PC-3 (cell line): ENCODE results near the gene PTPA. TPM values are rescaled to one million over a fixed set of nuclear protein-coding genes. Genes with fewer than 3 reads are reported as not detected.

Experiments
- ATAC-seq: fragments of 200-7000 bp; cut with Tn5 transposase; 2 replicates; pipeline ENCODE4 v1.9.1; 2020; ENCODE audit warnings: mild to moderate bottlenecking, moderate library complexity
- BruUV-seq: library from RNA; stranded (reverse); fragments of 400-500 nt; replicated peaks from 2 replicates; lab custom pipeline; 2021; lab: Mats Ljungman, UMichigan
- CTCF ChIA-PET: fragments of 300-600 bp; sonication (Branson Sonifier 250); formaldehyde crosslinking; loops from one replicate; lab custom pipeline; 2022; ENCODE audit warnings: antibody characterized with exemption; lab: Charles Lee
- POLR2A ChIA-PET: fragments of 300-600 bp; sonication (Branson Sonifier 250); formaldehyde crosslinking; loops from one replicate; lab custom pipeline; 2022; ENCODE audit warnings: antibody characterized with exemption; ENCODE audit not compliant: unreplicated experiment; lab: Charles Lee
- DNase-seq: peaks from one replicate; pipeline ENCODE4 v3.0.0-alpha.2; 2015
- H2AFZ ChIP-seq: fragments of 300-600 bp; sonication (generic); 2 replicates; pipeline ENCODE4 v1.6.0; 2016; ENCODE audit warnings: antibody characterized with exemption, low read length
- H3F3A ChIP-seq: fragments of 300-600 bp; sonication (generic); one replicate; pipeline ENCODE4 v1.6.0; 2017; ENCODE audit warnings: antibody characterized with exemption, low read length, control low read depth, mild to moderate bottlenecking; ENCODE audit not compliant: unreplicated experiment
- H3K27ac ChIP-seq: fragments of 300-600 bp; sonication (generic); 2 replicates; pipeline ENCODE4 v1.5.1; 2016; ENCODE audit warnings: mild to moderate bottlenecking, low read length
- H3K27me3 ChIP-seq: fragments of 300-600 bp; sonication (generic); 2 replicates; pipeline ENCODE4 v1.6.1; 2016; ENCODE audit warnings: low read length, mixed read lengths
- H3K36me3 ChIP-seq: fragments of 300-600 bp; sonication (generic); 2 replicates; pipeline ENCODE4 v1.6.1; 2016; ENCODE audit warnings: low read depth, mixed run types, low read length, mixed read lengths
- H3K4me1 ChIP-seq: fragments of 300-600 bp; sonication (generic); 2 replicates; pipeline ENCODE4 v1.5.1; 2016; ENCODE audit warnings: low read length; ENCODE audit not compliant: insufficient read depth
- H3K4me2 ChIP-seq: fragments of 300-600 bp; sonication (generic); 2 replicates; pipeline ENCODE4 v1.6.0; 2016; ENCODE audit warnings: low read length
- H3K4me3 ChIP-seq: fragments of 300-600 bp; sonication (generic); 2 replicates; pipeline ENCODE4 v1.5.1; 2016; ENCODE audit warnings: mild to moderate bottlenecking, low read length, mixed read lengths
- H3K79me2 ChIP-seq: fragments of 300-600 bp; sonication (generic); 2 replicates; pipeline ENCODE4 v1.6.1; 2017; ENCODE audit warnings: low read length, mixed read lengths
- H3K9ac ChIP-seq: fragments of 300-600 bp; sonication (generic); 2 replicates; pipeline ENCODE4 v1.6.0; 2016; ENCODE audit warnings: mild to moderate bottlenecking, low read length
- H3K9me2 ChIP-seq: fragments of 300-600 bp; sonication (generic); replicated peaks from 2 replicates; pipeline ENCODE4 v1.6.1; 2016; ENCODE audit warnings: mixed run types, low read length, mixed read lengths
- H3K9me3 ChIP-seq: fragments of 300-600 bp; sonication (generic); 2 replicates; pipeline ENCODE4 v1.6.1; 2016; ENCODE audit warnings: low read length, mixed read lengths
- H4K20me1 ChIP-seq: fragments of 300-600 bp; sonication (generic); 2 replicates; pipeline ENCODE4 v1.6.1; 2016; ENCODE audit warnings: low read length, mixed read lengths
- EZH2 ChIP-seq: fragments of 300-600 bp; sonication (generic); IDR thresholded peaks from one replicate; pipeline ENCODE4 v1.6.1; 2017; ENCODE audit warnings: antibody characterized with exemption, mild to moderate bottlenecking, low read length; ENCODE audit not compliant: unreplicated experiment
- EZH2phosphoT487 ChIP-seq: fragments of 300-600 bp; sonication (generic); IDR thresholded peaks from 2 replicates; pipeline ENCODE4 v1.6.1; 2018; ENCODE audit warnings: mild to moderate bottlenecking, antibody characterized with exemption, low read length, borderline replicate concordance
- intact Hi-C: fragments of 100-400 bp; cut with micrococcal nuclease; formaldehyde crosslinking; loops from 2 replicates; pipeline ENCODE4 v1.9.0; 2023
- total RNA-seq: library from RNA; depleted of rRNA; stranded (reverse); fragments of >200 nt; gene quantifications from 2 replicates; pipeline ENCODE4 v1.2.3, GENCODE V29; 2014
- TF ChIP-seq, protein P1 (sequence below): fragments of 300-600 bp; sonication (generic); conservative IDR thresholded peaks from 2 replicates; pipeline ENCODE4 v1.5.1; 2017; ENCODE audit warnings: antibody characterized with exemption, low read depth, mild to moderate bottlenecking, low read length

PTPA gene
- total RNA-seq, 1 experiment from 2014 or later, result 138 TPM

DNA sequence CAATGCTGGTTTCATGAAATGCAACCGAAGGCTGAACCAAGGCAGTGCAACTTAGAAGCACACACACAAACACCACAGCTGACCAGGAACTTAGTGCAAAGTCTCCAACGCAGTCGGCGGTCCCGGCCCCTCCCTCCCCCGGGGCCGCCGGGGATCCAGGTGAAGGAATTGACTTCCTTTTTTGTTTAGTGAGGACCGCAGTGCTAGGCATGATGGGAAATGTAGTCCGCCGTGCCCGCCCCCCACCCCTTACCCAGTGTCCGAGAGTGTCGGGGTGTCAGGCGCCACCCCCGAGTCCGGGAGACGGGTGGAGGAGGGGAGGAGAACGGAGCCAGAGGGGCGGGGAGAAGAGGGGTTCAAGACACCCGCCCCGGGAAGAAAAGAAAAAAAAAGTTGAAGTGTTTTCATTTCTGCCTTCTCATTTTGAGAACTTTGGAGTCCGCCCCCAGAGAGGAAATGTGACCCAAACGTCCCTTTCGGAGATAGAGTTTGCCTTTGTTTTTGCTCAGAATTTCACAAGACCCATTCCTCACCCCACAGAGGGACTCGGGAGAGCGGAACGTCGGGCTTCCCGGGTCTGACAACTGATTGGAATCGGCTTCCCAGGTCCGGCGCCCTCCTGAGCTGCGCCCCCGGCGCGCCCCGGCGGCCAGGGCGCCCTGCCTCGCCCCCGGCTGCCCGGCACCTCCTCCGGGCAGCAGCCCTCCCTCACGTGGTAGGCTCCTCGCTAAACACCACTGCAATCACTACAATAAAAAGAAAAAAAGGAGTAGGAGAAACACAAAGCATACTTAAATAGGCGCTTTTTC is 64.8 kb downstream of the PTPA start:
- BruUV-seq, result no TSS peak
- Histone ChIP-seq H3K27me3 (no peaks in the 10 kb centered on the region), H3K4me2 (peak overlapping the region; percentile 99), H3F3A (no peaks in the 10 kb centered on the region), H3K9me2 (no peaks in the 10 kb centered on the region), H3K79me2 (peaks cover 22% of the 10 kb centered on the region), H3K4me3 (peak overlapping the region; percentile 90), H3K9ac (peak overlapping the region; percentile 87), H2AFZ (peak overlapping the region; percentile 79), H3K27ac (peak overlapping the region; percentile 68), H3K9me3 (no peaks in the 10 kb centered on the region), H3K4me1 (peaks cover 18% of the 10 kb centered on the region), H3K36me3 (no peaks in the 10 kb centered on the region), H4K20me1 (no peaks in the 10 kb centered on the region)
- DNase-seq (peak; percentile 85), ATAC-seq (peak; percentile 23)
- intact Hi-C loops, result loop anchor here (2.0 to 10.0 kb wide), 5 partner anchors 37 to 436 kb away; no protein-coding TSS in a partner anchor
- CTCF ChIA-PET, result no interaction called here
- TF ChIP-seq, protein P1, sequence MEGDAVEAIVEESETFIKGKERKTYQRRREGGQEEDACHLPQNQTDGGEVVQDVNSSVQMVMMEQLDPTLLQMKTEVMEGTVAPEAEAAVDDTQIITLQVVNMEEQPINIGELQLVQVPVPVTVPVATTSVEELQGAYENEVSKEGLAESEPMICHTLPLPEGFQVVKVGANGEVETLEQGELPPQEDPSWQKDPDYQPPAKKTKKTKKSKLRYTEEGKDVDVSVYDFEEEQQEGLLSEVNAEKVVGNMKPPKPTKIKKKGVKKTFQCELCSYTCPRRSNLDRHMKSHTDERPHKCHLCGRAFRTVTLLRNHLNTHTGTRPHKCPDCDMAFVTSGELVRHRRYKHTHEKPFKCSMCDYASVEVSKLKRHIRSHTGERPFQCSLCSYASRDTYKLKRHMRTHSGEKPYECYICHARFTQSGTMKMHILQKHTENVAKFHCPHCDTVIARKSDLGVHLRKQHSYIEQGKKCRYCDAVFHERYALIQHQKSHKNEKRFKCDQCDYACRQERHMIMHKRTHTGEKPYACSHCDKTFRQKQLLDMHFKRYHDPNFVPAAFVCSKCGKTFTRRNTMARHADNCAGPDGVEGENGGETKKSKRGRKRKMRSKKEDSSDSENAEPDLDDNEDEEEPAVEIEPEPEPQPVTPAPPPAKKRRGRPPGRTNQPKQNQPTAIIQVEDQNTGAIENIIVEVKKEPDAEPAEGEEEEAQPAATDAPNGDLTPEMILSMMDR, result no peak
- TF ChIP-seq EZH2 (no peak), EZH2phosphoT487 (no peak)
- POLR2A ChIA-PET, result no interaction called here

DNA sequence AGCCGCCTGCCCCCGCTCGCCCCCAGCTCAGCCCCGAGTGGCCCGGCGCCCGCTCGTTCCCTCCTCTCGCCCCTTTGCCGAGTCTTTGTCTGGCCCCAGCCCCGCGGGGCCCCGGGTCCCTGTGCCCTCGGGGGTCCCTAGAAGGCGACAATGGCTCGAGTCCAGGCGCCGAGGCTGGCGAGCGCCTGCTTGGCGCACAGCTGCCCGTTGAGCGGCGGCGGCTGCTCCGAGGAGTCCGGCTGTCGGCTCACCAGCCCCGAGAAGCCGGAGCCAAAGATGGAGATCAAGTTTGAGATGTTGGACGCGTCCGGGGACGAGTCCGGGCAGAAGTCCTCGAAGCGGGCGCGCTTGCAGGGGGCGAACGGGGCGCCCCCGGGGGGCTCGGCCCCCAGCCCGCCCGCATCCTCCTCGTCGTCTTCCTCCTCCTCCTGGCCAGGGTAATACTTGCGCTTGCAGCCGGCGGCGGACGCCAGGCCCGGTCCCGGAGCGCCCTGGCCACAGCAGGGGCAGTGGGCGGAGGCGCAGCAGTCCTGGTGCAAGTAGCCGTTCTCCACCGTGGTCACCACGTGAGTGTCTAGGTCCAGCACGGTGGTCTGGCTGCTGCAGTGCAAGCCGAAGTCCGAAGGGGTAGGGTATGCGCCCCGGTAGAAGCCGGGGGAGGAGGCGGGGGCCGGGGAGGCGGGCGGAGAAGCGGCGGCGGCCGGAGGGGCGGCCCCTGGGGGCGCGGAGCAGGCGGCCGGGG is 65.7 kb downstream of the PTPA start:
- no peak overlapping the region for H2AFZ ChIP-seq
- H3K4me2 ChIP-seq, result peak overlapping the region; percentile 99
- peaks cover 22% of the 10 kb centered on the region for H3K79me2 ChIP-seq
- peak; percentile 10 for DNase-seq
- no peak overlapping the region for H3K27ac ChIP-seq
- H3K27me3 ChIP-seq, result no peaks in the 10 kb centered on the region
- H3K4me1 ChIP-seq, result peaks cover 18% of the 10 kb centered on the region
- H3K9ac ChIP-seq, result peak overlapping the region; percentile 87
- no peaks in the 10 kb centered on the region for H3K9me3 ChIP-seq
- no peaks in the 10 kb centered on the region for H4K20me1 ChIP-seq
- ChIA-PET CTCF (no interaction called here), POLR2A (interaction anchor here (0.6 kb wide), 1 partner anchor 511 kb away, joined by 4 read pairs; no protein-coding TSS in a partner anchor)
- H3K36me3 ChIP-seq, result no peaks in the 10 kb centered on the region
- no peak for ATAC-seq
- H3K4me3 ChIP-seq, result peak overlapping the region; percentile 90
- intact Hi-C loops, result loop anchor here (2.0 to 10.0 kb wide), 3 partner anchors 158 to 435 kb away; no protein-coding TSS in a partner anchor
- H3F3A ChIP-seq, result no peaks in the 10 kb centered on the region
- BruUV-seq, result no TSS peak
- TF ChIP-seq EZH2, result no peak
- no peak for TF ChIP-seq EZH2phosphoT487
- TF ChIP-seq, protein P1, result no peak
- no peaks in the 10 kb centered on the region for H3K9me2 ChIP-seq
